T-helper 2 cell treated with Interferon-gamma antibody and Interleukin-4, amounts not matched to agents 5 μg/mL and 100 μg/mL, for 36 hours (primary cell): ENCODE data around the gene MALL.
"Not testable (repeated sequence)": the region's sequence is repeated elsewhere in the genome, so short reads cannot be mapped to it uniquely, and the experiment has no call there.

Source experiments
- DNase-seq: peaks from one replicate; pipeline ENCODE4 v3.0.0; 2021; ENCODE audit warnings: low spot score
- H3K27ac Mint-ChIP-seq: one replicate; pipeline ENCODE4 v1.8.0; 2021; ENCODE audit warnings: mild to moderate bottlenecking, mixed read lengths
- H3K27me3 Mint-ChIP-seq: one replicate; pipeline ENCODE4 v1.8.0; 2021; ENCODE audit warnings: low read depth, mixed read lengths
- H3K36me3 Mint-ChIP-seq: one replicate; pipeline ENCODE4 v1.8.0; 2021; ENCODE audit warnings: low read depth, mixed read lengths
- H3K4me1 Mint-ChIP-seq: one replicate; pipeline ENCODE4 v1.8.0; 2021; ENCODE audit warnings: low read depth, mixed read lengths
- H3K4me3 Mint-ChIP-seq: one replicate; pipeline ENCODE4 v1.8.0; 2022; ENCODE audit warnings: mild to moderate bottlenecking, moderate library complexity, mixed read lengths
- H3K9me3 Mint-ChIP-seq: one replicate; pipeline ENCODE4 v1.8.0; 2021; ENCODE audit warnings: mixed read lengths

MALL gene

DNA sequence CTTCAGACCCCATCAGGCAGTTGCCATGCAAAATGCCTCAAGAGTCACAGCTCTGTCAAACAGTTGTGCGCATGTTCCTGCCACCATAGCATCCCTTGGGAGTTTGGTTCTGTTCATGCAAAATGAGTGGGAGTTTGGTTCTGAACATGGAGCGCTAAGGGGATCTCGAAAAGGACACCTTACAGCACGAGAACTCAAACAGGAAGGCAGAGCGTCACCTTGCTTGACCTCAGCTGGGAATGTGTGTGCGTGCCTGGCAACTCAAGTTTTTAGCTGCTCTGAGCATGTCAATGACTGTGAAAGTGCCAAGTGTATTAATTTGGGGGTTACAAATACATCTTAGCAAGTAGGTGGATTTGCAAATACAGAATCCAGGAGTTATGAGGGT, 16.6 kb downstream of the MALL start:
- Mint-ChIP-seq H3K27ac (no peak overlapping the region), H3K4me3 (no peak overlapping the region), H3K4me1 (peaks cover 12% of the 10 kb centered on the region), H3K27me3 (peaks cover 8% of the 10 kb centered on the region), H3K9me3 (no peaks in the 10 kb centered on the region), H3K36me3 (no peaks in the 10 kb centered on the region)
- no peak for DNase-seq

DNA sequence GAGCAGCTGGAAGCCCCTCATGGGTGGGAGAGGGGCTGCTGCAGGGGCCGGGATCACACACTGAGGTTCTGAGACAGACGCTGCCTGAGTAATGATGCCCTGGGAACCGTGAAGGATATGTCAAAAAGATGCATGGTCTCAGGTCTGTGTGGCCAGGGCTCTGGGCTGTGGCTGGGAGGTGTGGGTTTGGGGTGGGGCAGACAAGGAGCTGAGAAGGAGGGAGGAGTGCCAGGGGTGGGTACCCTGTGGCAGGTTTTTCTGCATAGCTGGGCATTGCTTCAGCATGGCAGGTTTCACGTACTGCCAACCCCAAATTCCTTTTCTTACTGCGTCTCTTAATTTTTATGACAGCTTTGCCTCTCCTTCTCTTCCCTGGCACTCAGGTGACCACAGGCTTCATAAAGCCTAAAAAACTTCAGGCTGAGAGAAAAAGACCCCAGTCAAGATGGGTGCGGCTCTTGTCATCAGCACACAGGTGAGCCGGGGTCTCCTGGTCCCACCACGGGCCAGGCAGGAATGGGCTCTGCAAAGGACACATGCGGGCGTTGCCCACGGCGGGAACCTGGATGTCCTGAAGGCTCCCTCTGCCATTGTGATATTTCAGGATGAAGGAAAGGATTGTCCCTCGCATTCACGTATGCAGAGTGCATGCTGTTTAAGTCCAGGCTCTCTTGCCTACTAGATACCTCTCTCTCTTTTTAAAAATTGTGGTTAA, 18.0 kb downstream of the MALL start:
- Mint-ChIP-seq H3K4me3 (no peak overlapping the region), H3K27ac (no peak overlapping the region), H3K27me3 (peaks cover 8% of the 10 kb centered on the region), H3K4me1 (peaks cover 12% of the 10 kb centered on the region), H3K36me3 (no peaks in the 10 kb centered on the region), H3K9me3 (no peaks in the 10 kb centered on the region)
- no peak for DNase-seq

DNA sequence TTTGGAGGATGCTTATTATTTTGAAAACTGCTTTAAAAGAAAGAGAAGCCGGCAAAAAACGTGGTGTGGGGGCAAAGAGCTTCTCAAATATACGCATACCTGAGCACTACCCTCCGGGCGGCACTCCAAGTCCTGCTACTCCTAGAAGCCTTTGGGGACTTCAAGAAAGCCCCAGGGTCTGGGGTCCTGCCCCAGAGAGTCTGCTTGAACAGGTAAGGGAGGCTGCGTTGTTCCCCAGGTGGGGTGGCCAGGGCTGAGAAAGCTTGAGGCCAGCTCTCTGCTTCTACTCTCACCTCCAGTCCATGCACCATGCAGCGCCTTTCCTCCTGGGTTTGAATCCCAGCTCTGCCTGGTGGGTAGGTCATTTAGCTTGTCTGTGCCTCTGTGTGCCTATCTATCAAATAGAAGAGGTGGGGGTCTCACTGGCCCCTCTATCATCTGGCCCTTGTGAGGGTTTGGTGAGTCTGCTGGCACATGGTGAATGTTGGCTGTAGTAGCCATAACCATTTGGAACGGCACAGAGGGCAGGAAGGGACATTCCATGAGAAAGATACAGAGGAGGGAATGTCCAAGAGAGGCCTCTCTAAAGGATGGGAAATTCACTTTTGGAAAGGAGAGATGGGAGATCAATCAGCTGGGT, 19.5 kb downstream of the MALL start:
- Mint-ChIP-seq H3K4me1 (peaks cover 4% of the 10 kb centered on the region), H3K36me3 (no peaks in the 10 kb centered on the region), H3K27me3 (peaks cover 8% of the 10 kb centered on the region), H3K4me3 (no peak overlapping the region), H3K9me3 (no peaks in the 10 kb centered on the region), H3K27ac (no peak overlapping the region)
- DNase-seq: no peak

DNA sequence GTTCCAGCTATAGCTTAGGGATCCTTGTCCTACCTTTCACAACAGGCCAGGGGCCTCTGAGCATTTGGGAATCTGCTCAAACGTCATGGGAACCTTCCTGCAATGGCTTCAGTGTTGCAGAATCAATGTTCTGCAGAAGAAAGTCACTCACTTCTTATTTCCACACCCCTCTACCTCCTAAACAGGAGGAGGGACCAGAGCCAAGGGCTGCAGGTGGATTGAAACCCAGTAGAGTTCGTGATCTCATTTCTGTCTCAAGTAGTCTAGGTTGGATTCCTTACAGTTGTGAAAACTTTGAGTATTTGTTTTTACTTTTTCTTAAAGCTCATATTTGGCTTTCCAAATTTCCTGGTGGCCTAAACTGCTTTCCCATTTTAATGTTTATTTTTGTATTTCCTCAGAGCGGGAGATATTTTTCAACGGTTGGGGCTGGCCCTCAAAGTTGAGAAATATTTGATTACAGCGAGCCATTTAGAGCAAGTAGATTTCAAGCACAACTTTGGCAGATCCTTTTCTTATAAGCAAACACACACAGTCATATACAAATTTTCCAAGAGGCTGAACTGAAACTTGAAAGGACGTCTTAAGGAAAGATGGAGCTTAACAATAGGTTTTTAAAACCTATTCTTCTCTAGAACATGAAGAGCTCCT, 20.6 kb downstream of the MALL start:
- H3K27me3 Mint-ChIP-seq, H3K4me3 Mint-ChIP-seq, H3K9me3 Mint-ChIP-seq, H3K27ac Mint-ChIP-seq, H3K36me3 Mint-ChIP-seq, H3K4me1 Mint-ChIP-seq, DNase-seq: not testable (repeated sequence)

DNA sequence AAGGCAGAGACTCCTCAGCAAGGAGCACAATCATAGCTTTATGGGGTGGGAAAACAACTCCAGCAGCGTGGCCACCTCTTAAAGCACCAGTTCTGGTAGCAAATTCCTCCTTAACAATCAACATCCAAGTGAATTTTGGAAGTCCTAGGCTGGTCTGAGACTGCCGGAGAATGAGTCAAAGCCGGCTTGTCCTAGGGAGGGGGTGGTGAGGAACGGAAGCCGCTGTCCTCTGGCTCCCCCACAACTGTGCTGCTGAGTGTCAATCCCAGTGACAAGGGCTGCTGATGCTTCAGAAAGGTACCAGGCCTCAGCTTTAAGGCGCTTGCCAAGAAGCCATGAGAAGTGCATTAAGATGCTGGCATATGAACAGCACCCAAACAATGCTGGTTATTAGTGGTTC, 21.7 kb downstream of the MALL start:
- not testable (repeated sequence) for H3K27me3 Mint-ChIP-seq, H3K4me3 Mint-ChIP-seq, H3K4me1 Mint-ChIP-seq, H3K9me3 Mint-ChIP-seq, H3K27ac Mint-ChIP-seq, DNase-seq, H3K36me3 Mint-ChIP-seq

DNA sequence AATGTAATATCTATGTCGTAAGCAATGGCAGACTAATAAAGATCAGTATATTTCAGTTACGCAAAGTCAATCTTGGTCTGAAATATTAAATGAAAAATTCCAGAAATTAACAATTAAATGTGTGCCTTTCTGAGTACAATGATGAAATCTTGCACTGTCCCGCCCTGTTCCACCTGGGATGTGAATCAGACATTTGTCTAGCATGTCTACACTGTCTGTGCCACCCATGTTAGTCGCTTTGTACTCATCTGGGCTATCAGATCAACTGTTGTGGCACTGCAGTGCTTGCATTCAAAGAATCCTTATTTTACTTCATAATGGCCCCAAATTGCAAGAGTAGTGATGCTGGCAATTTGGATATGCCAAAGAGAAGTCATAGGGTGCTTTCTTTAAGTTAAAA, 25.5 kb downstream of the MALL start:
- not testable (repeated sequence) for H3K36me3 Mint-ChIP-seq, H3K4me3 Mint-ChIP-seq, H3K27ac Mint-ChIP-seq, DNase-seq, H3K27me3 Mint-ChIP-seq, H3K9me3 Mint-ChIP-seq, H3K4me1 Mint-ChIP-seq

DNA sequence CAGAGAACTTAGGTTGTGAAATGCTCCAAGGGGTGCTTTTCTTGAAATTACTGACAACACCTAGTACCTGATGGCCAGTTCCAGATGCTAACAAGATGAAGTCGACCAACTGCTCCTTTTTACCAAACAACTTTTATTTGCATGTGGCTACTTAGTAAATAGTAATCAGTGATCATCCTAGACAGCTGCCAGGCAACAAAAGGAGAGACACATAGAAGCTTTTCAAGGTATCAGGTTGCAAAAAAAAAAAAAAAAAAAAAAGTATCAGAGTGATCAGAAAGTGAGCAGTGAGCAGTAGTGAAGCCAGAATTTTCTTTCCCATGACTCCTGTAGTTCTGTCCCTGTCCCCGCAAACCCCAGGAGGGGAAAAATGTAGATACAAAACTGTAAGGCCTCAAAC, 31.9 kb downstream of the MALL start:
- H3K27ac Mint-ChIP-seq, H3K36me3 Mint-ChIP-seq, DNase-seq, H3K4me3 Mint-ChIP-seq, H3K27me3 Mint-ChIP-seq, H3K9me3 Mint-ChIP-seq, H3K4me1 Mint-ChIP-seq: not testable (repeated sequence)

DNA sequence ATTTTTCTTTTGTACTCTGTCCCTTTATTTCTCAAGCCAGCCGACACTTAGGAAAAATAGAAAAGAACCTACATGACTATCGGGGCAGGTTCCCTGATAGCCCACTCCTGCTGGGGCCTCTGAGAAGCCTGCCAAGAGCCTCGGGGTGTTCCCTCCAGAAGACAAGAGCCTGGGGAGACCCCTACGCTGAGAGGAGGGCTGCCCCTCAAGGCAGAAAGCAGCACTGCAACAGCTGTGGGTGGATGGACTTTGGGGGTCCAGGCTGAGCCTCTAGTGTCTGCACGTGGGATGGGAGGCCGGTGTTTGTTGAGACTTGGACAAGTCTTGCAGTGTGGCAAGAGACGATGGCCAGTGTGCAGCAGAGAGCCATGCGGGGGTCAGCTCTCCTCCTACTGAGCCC, 32.5 kb downstream of the MALL start:
- not testable (repeated sequence) for H3K4me1 Mint-ChIP-seq, H3K27me3 Mint-ChIP-seq, H3K9me3 Mint-ChIP-seq, H3K27ac Mint-ChIP-seq, DNase-seq, H3K36me3 Mint-ChIP-seq, H3K4me3 Mint-ChIP-seq

DNA sequence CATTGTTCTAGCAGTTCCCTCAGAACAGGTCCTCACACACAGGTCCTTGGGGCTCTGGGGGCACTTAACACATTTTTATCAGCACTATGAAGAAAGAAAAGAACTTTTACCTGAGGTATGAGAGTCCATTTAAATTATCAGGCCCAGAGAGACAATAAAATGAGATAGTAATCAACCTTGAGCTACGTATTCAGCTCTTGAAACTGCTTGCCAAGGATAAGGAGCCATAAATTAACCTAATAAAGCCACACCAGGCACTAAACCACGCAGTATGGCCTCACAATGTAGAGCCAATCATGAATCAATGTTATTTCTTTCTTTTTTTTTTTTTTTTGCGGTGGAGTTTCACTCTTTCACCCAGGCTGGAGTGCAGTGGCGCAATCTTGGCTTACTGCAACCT, 37.5 kb downstream of the MALL start:
- H3K36me3 Mint-ChIP-seq: not testable (repeated sequence)

DNA sequence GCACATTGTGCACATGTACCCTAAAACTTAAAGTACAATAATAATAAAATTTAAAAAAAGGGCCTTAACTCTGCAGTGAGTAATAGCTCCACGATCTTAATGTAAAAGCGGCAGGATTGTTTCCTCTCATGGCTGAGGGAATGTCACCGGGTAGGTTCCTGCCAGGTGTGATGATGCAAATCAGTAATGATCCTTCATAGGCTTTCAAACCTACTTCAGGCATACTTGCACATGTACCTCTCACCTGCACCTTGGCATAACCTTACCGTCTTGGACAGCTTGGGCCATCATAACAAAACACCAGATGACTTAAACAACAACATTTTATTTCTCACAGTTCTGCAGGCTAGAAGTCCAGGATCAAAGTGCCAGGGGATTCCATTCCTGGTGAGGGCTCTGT, 39.7 kb downstream of the MALL start:
- not testable (repeated sequence) for H3K27me3 Mint-ChIP-seq, DNase-seq, H3K9me3 Mint-ChIP-seq, H3K4me1 Mint-ChIP-seq, H3K4me3 Mint-ChIP-seq, H3K27ac Mint-ChIP-seq, H3K36me3 Mint-ChIP-seq

More for the DNA sequence above, 37.5 kb downstream of the MALL start:
- H3K4me3 Mint-ChIP-seq, H3K27me3 Mint-ChIP-seq, H3K27ac Mint-ChIP-seq, DNase-seq, H3K9me3 Mint-ChIP-seq, H3K4me1 Mint-ChIP-seq: not testable (repeated sequence)

DNA sequence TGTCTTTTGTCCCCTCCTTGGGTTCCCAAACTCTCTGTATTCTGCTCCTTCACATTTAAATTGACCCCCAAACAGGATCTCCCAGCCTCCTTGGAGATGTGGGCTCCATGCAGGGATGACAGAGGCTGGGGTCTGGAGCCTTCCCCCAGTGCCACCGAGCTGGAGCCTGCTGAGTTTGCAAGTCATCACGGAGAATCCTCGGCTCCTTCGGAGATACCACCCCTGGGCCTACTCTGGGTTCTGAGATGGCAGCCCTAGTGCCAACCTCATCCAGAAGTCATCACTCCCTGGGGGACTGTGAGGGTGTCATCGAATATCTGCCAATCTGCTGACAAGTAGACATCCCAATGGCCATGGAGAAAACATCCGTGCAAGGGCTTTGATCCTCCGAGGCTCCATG, 45.8 kb downstream of the MALL start:
- H3K27ac Mint-ChIP-seq, H3K4me1 Mint-ChIP-seq, DNase-seq, H3K36me3 Mint-ChIP-seq, H3K4me3 Mint-ChIP-seq, H3K9me3 Mint-ChIP-seq, H3K27me3 Mint-ChIP-seq: not testable (repeated sequence)

DNA sequence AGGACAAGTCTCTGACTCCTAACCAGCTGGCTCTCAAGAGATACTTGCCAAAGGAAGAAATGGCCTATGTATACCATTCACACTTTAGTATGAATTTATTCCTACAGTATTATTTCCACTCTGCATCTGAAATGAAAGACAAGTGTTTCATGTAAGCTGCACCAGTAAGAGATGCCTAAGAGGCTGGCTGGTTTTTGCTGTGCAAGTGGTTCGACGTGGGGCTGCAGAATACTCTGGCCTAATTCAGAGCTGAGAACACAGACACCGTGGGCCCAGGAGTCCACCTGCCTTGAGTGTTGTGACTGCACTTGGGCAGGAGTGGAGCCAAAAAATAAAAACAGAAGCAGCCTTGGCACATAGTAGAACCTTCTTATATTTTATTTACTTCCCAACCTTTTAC, 47.5 kb downstream of the MALL start:
- not testable (repeated sequence) for H3K27me3 Mint-ChIP-seq

DNA sequence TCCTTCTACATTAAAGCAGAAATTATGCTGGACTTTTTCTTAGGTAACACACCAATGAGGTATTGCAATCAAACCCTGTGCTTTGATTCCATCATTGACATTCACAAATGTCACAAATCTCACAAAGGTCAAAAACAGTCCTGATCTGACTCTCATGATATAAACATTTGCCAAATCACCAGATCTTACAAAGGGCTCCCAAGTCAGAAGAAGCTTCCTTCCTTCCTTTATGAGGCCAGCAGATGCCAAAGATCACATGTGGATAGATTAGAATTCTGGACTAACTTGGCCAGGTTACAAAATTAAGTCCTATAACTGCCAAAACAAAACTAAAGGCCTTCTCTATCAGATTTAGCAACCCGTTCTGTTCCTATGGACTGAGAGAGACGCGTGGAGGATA, 53.3 kb downstream of the MALL start:
- H3K4me1 Mint-ChIP-seq, DNase-seq, H3K9me3 Mint-ChIP-seq, H3K36me3 Mint-ChIP-seq, H3K27ac Mint-ChIP-seq, H3K27me3 Mint-ChIP-seq, H3K4me3 Mint-ChIP-seq: not testable (repeated sequence)

More for the DNA sequence above, 47.5 kb downstream of the MALL start:
- H3K36me3 Mint-ChIP-seq, H3K27ac Mint-ChIP-seq, DNase-seq, H3K9me3 Mint-ChIP-seq, H3K4me1 Mint-ChIP-seq, H3K4me3 Mint-ChIP-seq: not testable (repeated sequence)

DNA sequence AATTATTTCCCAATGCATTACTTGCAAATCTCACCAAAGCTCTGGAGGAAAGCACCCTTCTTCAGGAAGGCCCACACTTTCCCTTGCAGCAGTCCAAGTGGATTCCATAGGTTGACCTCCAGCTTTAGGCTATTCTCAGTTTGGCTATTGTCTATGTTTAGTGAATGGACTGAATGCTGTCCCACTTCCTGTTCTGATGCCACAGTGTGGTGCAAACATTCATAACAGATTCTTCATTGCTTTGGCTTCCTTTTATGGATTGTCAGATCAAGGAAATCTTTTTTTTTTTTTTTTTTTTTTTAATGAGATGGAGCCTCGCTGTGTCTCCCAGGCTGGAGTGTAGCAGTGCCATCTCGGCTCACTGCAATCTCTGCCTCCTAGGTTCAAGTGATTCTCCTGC, 55.1 kb downstream of the MALL start:
- not testable (repeated sequence) for H3K27me3 Mint-ChIP-seq, H3K27ac Mint-ChIP-seq, H3K4me1 Mint-ChIP-seq, DNase-seq, H3K36me3 Mint-ChIP-seq, H3K9me3 Mint-ChIP-seq, H3K4me3 Mint-ChIP-seq
